Activated CD4-positive, CD25-positive, alpha-beta regulatory T cell treated with anti-CD3 and anti-CD28 coated beads, Interleukin-2, amount 50 U/mL, for 24 hours (primary cell): ENCODE data around the gene MYEF2.

Experiments
- ATAC-seq, 2 donors: fragments of 150-1000 bp; cut with Tn5 transposase; one replicate each; pipeline ENCODE4 v1.10.0; 2021; ENCODE audit warnings: mild to moderate bottlenecking in 1 of 2, moderate library complexity in 1 of 2

The MYEF2 gene

DNA sequence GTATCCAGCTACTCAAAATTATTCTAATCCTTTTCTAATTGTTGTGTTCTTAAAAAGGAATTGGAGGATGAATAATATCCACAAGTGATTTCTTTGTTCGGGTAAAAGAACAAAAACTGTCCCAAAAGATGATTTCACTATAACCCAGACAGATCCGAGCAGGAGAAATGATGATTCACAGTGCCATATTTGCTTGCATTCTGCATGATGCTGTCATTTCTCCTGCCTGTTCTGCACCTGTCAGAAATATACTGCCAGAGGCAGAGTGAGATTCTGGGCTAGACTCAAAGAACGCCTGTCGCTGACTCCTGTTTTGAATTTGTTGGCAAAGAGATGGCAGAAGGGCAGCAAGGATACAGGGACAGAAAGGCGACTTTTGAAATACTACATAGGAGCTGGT is 92.0 kb downstream of the MYEF2 start:
- no peak for ATAC-seq

DNA sequence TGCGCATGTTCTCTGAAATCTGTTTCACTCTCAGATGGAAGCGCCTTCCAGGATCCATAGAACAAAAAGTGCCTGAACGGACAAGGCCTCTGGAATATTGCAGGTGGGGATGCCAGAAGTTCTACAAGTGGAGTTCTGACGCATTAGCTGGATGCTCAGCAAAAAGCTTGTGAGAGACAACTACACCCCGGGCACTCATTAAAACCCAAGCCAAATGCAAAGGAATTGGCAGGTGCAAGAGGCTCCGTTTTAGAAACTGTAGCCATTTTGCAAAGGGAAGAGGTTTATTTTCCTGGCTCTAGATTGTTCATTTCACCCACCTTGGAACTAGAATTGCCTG is 92.5 kb downstream of the MYEF2 start:
- ATAC-seq = no peak

DNA sequence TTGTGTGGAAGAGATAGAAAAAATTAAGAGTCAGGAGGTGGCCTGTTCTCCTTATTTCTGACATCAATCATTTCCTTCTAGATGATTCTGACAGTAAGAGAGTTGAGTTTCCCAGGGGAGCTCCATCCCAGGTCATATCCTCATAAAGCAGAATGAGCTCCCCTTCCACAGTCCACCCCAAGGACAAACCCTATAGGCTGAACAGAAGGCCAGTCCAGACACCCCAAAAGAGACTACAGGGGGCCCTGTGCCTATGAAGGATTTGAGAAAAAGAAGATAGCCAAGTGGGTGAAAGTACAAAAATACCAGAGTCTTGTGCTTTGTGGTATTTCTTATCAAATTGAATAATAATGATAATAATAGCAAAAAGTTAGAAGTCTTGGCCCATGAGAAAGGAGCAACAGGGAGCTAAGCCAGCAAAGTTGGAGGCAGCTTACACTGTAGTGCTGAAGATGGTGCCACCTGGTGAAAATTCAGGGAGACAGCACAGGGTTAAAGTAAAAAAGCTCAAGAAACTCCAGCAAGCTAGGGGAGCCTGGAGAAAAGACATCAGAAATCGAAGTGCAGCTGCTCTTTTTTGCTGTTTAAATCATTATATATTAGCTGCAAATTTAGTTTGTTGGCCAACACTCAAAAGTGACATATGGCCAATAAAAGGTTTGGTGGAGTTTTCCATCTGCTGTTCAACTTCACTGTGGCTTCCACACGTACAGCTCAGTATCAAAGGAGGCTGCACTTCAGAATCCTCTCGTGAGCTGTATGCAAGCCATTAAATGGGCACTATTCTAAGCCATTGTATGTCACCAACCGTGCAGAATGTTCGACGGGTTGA is 93.1 kb downstream of the MYEF2 start:
- no peak for ATAC-seq
